Measurements from ENCODE around the gene TEAD2. TPM values are rescaled to one million over a fixed set of nuclear protein-coding genes. Genes with fewer than 3 reads are reported as not detected.

TEAD2 gene
- total and polyA plus RNA-seq, 2 donors (not counting 1 experiment from before 2014, with no cell fraction given): 5.8 to 12.0 TPM

- WGBS (ENCODE audit: insufficient coverage): 100% methylated on average over 2 of the region's 5 CpGs
- Histone ChIP-seq H3K9ac (ENCODE audit: low read length) (no peak overlapping the region), H3K27ac (ENCODE audit: low read length in 2 of 2) (no peak overlapping the region), H3K4me1 (ENCODE audit: control insufficient read depth in 2 of 2, insufficient read depth in 2 of 2, low read length in 2 of 2) (peaks cover 0 to 3% of the 10 kb centered on the region in 2 donors), H3K4me2 (replicated peaks; ENCODE audit: low read depth, low read length, poor library complexity, severe bottlenecking) (no peak overlapping the region), H3K27me3 (replicated peaks in 1 of 4; ENCODE audit: control extremely low read depth in 1 of 4, control insufficient read depth in 3 of 4, insufficient read depth in 4 of 4, low read length in 3 of 4) (no peaks in the 10 kb centered on the region), H3K9me3 (ENCODE audit: control extremely low read depth in 1 of 3, control insufficient read depth in 2 of 3, insufficient read depth in 1 of 3, low read length in 2 of 3) (peaks cover 5 to 11% (median 8%) of the 10 kb centered on the region in 3 donors), H3K4me3 (ENCODE audit: control extremely low read depth in 1 of 5, extremely low read depth in 1 of 5, insufficient read depth in 1 of 5, low read depth in 2 of 5, low read length in 4 of 5) (no peak overlapping the region), H4K20me1 (ENCODE audit: control insufficient read depth, insufficient read depth, low read length, poor library complexity, severe bottlenecking) (no peaks in the 10 kb centered on the region), H3K36me3 (replicated peaks in 1 of 2; ENCODE audit: control extremely low read depth in 1 of 2, control insufficient read depth in 1 of 2, extremely low read depth in 1 of 2, insufficient read depth in 2 of 2, low read length in 1 of 2) (no peaks in the 10 kb centered on the region), H3K79me2 (ENCODE audit: control insufficient read depth, insufficient read depth, low read length) (no peaks in the 10 kb centered on the region), H2AFZ (ENCODE audit: insufficient read depth, low read depth, low read length, poor library complexity, severe bottlenecking) (no peak overlapping the region)
- ChIA-PET CTCF (interaction anchor here (0.7 to 2.1 kb wide), 6 partner anchors 9 to 234 kb away, joined by 3 to 6 read pairs (median 4); no protein-coding TSS in a partner anchor), POLR2A (interaction anchor here (0.7 kb wide), 1 partner anchor 119 kb away, joined by 7 read pairs; no protein-coding TSS in a partner anchor)
- Mint-ChIP-seq H3K9me3 (ENCODE audit: insufficient read depth) (peaks cover 3% of the 10 kb centered on the region), H3K27ac (no peak overlapping the region), H3K4me1 (peaks cover 4% of the 10 kb centered on the region), H3K4me3 (no peak overlapping the region), H3K27me3 (no peaks in the 10 kb centered on the region)
- intact Hi-C loops (cut with micrococcal nuclease): no loop called here
- no peak for ATAC-seq (ENCODE audit: low read depth)
- DNase-seq: no peak
- TF ChIP-seq, protein P1, sequence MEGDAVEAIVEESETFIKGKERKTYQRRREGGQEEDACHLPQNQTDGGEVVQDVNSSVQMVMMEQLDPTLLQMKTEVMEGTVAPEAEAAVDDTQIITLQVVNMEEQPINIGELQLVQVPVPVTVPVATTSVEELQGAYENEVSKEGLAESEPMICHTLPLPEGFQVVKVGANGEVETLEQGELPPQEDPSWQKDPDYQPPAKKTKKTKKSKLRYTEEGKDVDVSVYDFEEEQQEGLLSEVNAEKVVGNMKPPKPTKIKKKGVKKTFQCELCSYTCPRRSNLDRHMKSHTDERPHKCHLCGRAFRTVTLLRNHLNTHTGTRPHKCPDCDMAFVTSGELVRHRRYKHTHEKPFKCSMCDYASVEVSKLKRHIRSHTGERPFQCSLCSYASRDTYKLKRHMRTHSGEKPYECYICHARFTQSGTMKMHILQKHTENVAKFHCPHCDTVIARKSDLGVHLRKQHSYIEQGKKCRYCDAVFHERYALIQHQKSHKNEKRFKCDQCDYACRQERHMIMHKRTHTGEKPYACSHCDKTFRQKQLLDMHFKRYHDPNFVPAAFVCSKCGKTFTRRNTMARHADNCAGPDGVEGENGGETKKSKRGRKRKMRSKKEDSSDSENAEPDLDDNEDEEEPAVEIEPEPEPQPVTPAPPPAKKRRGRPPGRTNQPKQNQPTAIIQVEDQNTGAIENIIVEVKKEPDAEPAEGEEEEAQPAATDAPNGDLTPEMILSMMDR (IDR thresholded peaks at IDR 0.05): no peak
- TF ChIP-seq EZH2 (IDR thresholded peaks at IDR 0.05; ENCODE audit: borderline replicate concordance, insufficient read depth, low read depth, low read length, poor library complexity, severe bottlenecking): no peak
These were observed 20.4 kb upstream of the TEAD2 start for GRCh38 chr19:49382639-49383038.

DNA sequence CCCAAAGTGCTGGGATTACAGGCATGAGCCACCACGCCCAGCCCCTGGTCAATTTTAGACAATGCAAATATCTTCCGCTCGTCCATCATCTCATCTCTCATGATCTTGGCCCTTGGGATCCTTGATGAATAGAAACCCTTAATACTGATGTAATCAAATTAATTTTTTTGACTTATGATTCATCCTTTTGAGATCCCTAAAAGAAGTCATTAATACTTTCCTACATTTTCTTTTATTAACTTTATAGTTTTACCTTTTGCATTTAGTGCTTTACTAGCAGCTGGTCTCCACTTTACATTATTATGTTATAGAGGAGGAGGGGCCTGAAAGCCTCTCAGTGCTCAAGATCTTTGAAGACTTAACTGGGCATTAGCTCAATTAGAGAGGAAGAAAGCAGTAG lies 18.2 kb upstream of the TEAD2 start:
- no peak for TF ChIP-seq EZH2 (IDR thresholded peaks at IDR 0.05; ENCODE audit: borderline replicate concordance, insufficient read depth, low read depth, low read length, poor library complexity, severe bottlenecking)
- TF ChIP-seq, protein P1 (IDR thresholded peaks at IDR 0.05): no peak
- no peak overlapping the region for H3K4me2 ChIP-seq (replicated peaks; ENCODE audit: low read depth, low read length, poor library complexity, severe bottlenecking)
- Mint-ChIP-seq H3K27ac (no peak overlapping the region), H3K4me3 (no peak overlapping the region), H3K4me1 (no peaks in the 10 kb centered on the region), H3K9me3 (ENCODE audit: insufficient read depth) (peaks cover 3% of the 10 kb centered on the region), H3K27me3 (no peaks in the 10 kb centered on the region)
- no peak overlapping the region for H3K4me3 ChIP-seq (ENCODE audit: control extremely low read depth in 1 of 5, extremely low read depth in 1 of 5, insufficient read depth in 1 of 5, low read depth in 2 of 5, low read length in 4 of 5)
- ATAC-seq (ENCODE audit: low read depth) (no peak), DNase-seq (no peak)
- no peaks in the 10 kb centered on the region for H3K4me1 ChIP-seq (ENCODE audit: control insufficient read depth in 2 of 2, insufficient read depth in 2 of 2, low read length in 2 of 2)
- no peak overlapping the region for H3K9ac ChIP-seq (ENCODE audit: low read length)
- CTCF ChIA-PET: interaction anchor here (0.6 to 1.8 kb wide), 3 partner anchors 8 to 10 kb away, joined by 3 to 6 read pairs (median 3); no protein-coding TSS in a partner anchor
- no peak overlapping the region for H2AFZ ChIP-seq (ENCODE audit: insufficient read depth, low read depth, low read length, poor library complexity, severe bottlenecking)
- POLR2A ChIA-PET: no interaction called here
- no peaks in the 10 kb centered on the region for H3K79me2 ChIP-seq (ENCODE audit: control insufficient read depth, insufficient read depth, low read length)
- H3K27ac ChIP-seq (ENCODE audit: low read length in 2 of 2): no peak overlapping the region
- H4K20me1 ChIP-seq (ENCODE audit: control insufficient read depth, insufficient read depth, low read length, poor library complexity, severe bottlenecking): no peaks in the 10 kb centered on the region
- no peaks in the 10 kb centered on the region for H3K36me3 ChIP-seq (replicated peaks in 1 of 2; ENCODE audit: control extremely low read depth in 1 of 2, control insufficient read depth in 1 of 2, extremely low read depth in 1 of 2, insufficient read depth in 2 of 2, low read length in 1 of 2)
- H3K9me3 ChIP-seq (ENCODE audit: control extremely low read depth in 1 of 3, control insufficient read depth in 2 of 3, insufficient read depth in 1 of 3, low read length in 2 of 3): peaks cover 5 to 11% (median 8%) of the 10 kb centered on the region in 3 donors
- intact Hi-C loops (cut with micrococcal nuclease): no loop called here
- no CpG with 5 or more reads among the region's 3 CpGs for WGBS (ENCODE audit: insufficient coverage)
- H3K27me3 ChIP-seq (replicated peaks in 1 of 4; ENCODE audit: control extremely low read depth in 1 of 4, control insufficient read depth in 3 of 4, insufficient read depth in 4 of 4, low read length in 3 of 4): no peaks in the 10 kb centered on the region

Data from B cell (primary cell).